HL-60 (cell line): ENCODE results near the gene NPR3.

ENCODE experiments used
- POLR2AphosphoS5 ChIP-seq: IDR thresholded peaks from 2 replicates; pipeline ENCODE4 v1.6.1; 2012; ENCODE audit warnings: low read depth
- TF ChIP-seq, protein P1 (sequence below): IDR thresholded peaks from one replicate; pipeline ENCODE4 v1.5.1; 2011; ENCODE audit warnings: low read length, control low read depth, inconsistent platforms; ENCODE audit not compliant: insufficient read depth

DNA sequence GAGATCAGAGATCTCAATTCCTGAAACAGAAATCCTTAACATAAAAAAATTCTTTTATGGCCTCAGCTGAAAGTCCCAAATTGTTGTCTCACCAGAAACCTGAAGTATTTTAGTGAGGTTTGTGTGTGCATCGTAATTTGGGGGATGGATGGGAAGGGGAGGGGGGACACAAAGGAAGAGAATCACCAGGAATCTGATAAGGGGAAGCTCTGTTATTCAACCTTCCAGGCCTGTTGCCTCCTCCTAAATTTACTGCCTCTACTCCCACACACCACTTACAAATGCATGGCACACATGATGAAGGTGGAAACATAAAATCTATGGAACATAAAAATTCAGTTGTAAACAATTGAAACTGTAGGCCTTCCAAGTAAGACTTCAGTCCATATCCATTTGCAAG is 97.7 kb downstream of the NPR3 start:
- TF ChIP-seq, protein P1, sequence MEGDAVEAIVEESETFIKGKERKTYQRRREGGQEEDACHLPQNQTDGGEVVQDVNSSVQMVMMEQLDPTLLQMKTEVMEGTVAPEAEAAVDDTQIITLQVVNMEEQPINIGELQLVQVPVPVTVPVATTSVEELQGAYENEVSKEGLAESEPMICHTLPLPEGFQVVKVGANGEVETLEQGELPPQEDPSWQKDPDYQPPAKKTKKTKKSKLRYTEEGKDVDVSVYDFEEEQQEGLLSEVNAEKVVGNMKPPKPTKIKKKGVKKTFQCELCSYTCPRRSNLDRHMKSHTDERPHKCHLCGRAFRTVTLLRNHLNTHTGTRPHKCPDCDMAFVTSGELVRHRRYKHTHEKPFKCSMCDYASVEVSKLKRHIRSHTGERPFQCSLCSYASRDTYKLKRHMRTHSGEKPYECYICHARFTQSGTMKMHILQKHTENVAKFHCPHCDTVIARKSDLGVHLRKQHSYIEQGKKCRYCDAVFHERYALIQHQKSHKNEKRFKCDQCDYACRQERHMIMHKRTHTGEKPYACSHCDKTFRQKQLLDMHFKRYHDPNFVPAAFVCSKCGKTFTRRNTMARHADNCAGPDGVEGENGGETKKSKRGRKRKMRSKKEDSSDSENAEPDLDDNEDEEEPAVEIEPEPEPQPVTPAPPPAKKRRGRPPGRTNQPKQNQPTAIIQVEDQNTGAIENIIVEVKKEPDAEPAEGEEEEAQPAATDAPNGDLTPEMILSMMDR = no peak
- TF ChIP-seq POLR2AphosphoS5 = no peak
